ENCODE results near the gene FGD4.

DNA sequence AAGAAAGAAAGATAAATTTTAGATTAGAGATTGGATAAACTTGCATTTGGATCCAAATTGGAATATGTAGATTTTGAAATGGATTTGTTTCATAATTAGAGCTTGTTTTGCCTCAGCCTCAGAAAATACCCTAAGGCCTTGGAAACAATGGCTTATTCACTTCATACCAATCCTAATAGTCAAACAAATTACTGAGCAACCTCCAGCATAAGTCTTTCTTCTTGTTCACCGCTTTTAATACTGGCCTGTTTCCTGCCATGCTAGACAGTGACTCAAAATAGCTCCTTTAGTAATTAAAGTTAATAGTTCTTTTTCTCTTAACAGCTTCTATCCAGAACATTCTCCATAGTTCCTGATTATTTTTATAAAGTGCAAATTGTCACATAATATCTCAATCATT, 168.9 kb downstream of the FGD4 start:
- TF ChIP-seq, protein P1, sequence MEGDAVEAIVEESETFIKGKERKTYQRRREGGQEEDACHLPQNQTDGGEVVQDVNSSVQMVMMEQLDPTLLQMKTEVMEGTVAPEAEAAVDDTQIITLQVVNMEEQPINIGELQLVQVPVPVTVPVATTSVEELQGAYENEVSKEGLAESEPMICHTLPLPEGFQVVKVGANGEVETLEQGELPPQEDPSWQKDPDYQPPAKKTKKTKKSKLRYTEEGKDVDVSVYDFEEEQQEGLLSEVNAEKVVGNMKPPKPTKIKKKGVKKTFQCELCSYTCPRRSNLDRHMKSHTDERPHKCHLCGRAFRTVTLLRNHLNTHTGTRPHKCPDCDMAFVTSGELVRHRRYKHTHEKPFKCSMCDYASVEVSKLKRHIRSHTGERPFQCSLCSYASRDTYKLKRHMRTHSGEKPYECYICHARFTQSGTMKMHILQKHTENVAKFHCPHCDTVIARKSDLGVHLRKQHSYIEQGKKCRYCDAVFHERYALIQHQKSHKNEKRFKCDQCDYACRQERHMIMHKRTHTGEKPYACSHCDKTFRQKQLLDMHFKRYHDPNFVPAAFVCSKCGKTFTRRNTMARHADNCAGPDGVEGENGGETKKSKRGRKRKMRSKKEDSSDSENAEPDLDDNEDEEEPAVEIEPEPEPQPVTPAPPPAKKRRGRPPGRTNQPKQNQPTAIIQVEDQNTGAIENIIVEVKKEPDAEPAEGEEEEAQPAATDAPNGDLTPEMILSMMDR (IDR thresholded peaks at IDR 0.05), result no peak
- no peak for TF ChIP-seq POLR2A (IDR thresholded peaks at IDR 0.05)
